ENCODE data around the gene KANSL1L. TPM values are rescaled to one million over a fixed set of nuclear protein-coding genes. Genes with fewer than 3 reads are reported as not detected.

KANSL1L gene
- polyA plus RNA-seq, 1 donor (not counting 4 experiments of a cell fraction or from before 2014, with no cell fraction given) = 4.7 TPM

DNA sequence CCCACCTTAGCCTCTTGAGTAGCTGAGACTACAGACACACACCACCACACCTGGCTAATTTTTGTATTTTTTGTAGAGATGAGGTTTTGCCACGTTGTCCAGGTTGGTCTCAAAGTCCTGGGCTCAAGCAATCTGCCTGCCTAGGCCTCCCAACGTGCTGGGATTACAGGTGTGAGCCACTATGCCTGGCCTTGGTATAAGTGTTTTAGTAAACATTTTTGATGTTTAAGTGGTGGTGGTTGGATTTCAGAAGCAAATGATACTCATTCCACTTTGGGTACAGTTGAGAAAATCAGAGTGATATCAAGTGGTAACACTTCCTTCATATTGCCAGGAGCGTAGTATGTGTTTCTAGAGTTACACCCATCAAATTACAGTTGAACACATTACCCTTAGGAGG lies 28.6 kb upstream of the KANSL1L start:
- Histone ChIP-seq H3K36me3 (ENCODE audit: control insufficient read depth in 2 of 2, extremely low read depth in 1 of 2, insufficient read depth in 2 of 2, low read length in 2 of 2) (no peaks in the 10 kb centered on the region), H3K4me2 (ENCODE audit: control insufficient read depth, extremely low read depth, insufficient read depth, low read depth, low read length) (no peak overlapping the region), H3K9me1 (ENCODE audit: control insufficient read depth, extremely low read depth, insufficient read depth, low read length) (no peaks in the 10 kb centered on the region), H3K79me2 (ENCODE audit: control insufficient read depth, insufficient read depth, low read length) (no peaks in the 10 kb centered on the region), H3K9me3 (ENCODE audit: control insufficient read depth, low read depth, low read length) (no peaks in the 10 kb centered on the region), H3K27me3 (ENCODE audit: control insufficient read depth, extremely low read depth, insufficient read depth, low read length) (no peaks in the 10 kb centered on the region), H3K4me3 (ENCODE audit: control insufficient read depth in 2 of 3, extremely low read depth in 1 of 3, insufficient read depth in 2 of 3, low read depth in 1 of 3, low read length in 3 of 3) (no peak overlapping the region), H2AFZ (ENCODE audit: control insufficient read depth, low read length) (no peak overlapping the region), H4K20me1 (ENCODE audit: control insufficient read depth, extremely low read depth, insufficient read depth, low read length) (no peaks in the 10 kb centered on the region), H3K27ac (ENCODE audit: control insufficient read depth, insufficient read depth, low read length) (no peak overlapping the region), H3K9ac (ENCODE audit: control insufficient read depth, extremely low read depth, insufficient read depth, low read length) (no peak overlapping the region), H3K4me1 (ENCODE audit: control insufficient read depth, extremely low read depth, insufficient read depth, low read length) (peaks cover 13% of the 10 kb centered on the region)
- dilution Hi-C loops (cut with MboI; ENCODE audit: extremely low pct_ligation_motif_present, low sequenced_read_pairs) = no loop called here
- no peak for DNase-seq (ENCODE audit: low read depth, low spot score)
- no peak for FAIRE-seq
- TF ChIP-seq EZH2 (IDR thresholded peaks at IDR 0.05; ENCODE audit: low read length) = no peak
- TF ChIP-seq, protein P1, sequence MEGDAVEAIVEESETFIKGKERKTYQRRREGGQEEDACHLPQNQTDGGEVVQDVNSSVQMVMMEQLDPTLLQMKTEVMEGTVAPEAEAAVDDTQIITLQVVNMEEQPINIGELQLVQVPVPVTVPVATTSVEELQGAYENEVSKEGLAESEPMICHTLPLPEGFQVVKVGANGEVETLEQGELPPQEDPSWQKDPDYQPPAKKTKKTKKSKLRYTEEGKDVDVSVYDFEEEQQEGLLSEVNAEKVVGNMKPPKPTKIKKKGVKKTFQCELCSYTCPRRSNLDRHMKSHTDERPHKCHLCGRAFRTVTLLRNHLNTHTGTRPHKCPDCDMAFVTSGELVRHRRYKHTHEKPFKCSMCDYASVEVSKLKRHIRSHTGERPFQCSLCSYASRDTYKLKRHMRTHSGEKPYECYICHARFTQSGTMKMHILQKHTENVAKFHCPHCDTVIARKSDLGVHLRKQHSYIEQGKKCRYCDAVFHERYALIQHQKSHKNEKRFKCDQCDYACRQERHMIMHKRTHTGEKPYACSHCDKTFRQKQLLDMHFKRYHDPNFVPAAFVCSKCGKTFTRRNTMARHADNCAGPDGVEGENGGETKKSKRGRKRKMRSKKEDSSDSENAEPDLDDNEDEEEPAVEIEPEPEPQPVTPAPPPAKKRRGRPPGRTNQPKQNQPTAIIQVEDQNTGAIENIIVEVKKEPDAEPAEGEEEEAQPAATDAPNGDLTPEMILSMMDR (optimal IDR thresholded peaks at IDR 0.05 in 1 of 3, IDR thresholded peaks at IDR 0.05 in 1 of 3, conservative IDR thresholded peaks at IDR 0.05 in 1 of 3; ENCODE audit: extremely low read depth in 1 of 3, insufficient read depth in 2 of 3, low read length in 3 of 3) = no peak

DNA sequence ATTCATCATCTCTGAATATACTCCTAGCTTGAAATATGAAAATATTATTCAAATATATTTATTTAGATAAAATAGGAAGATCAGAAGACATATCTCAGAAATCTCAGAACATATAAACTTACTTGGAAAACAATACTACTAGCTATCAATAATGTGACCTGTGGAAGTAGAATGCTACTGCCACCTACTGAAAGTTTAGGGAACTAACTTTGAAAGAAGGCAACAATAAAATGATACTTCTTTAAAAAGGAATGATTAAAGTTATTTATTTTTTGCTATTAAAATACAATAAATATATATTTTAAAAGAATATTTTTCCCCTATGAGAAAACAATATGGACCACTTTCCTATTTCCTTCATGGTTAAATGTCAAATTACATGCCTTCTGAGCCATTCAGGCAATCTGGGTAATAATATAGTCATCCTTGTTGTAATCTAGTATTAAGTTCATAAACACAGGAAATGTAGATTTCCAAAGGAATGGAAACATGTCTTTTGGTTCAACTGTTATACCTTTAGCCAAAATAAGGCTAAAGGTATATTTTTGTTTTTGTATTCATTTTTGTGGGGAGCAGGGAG lies 28.1 kb upstream of the KANSL1L start:
- Histone ChIP-seq H3K27me3 (ENCODE audit: control insufficient read depth, extremely low read depth, insufficient read depth, low read length) (no peaks in the 10 kb centered on the region), H3K9ac (ENCODE audit: control insufficient read depth, extremely low read depth, insufficient read depth, low read length) (no peak overlapping the region), H2AFZ (ENCODE audit: control insufficient read depth, low read length) (no peak overlapping the region), H3K4me1 (ENCODE audit: control insufficient read depth, extremely low read depth, insufficient read depth, low read length) (peaks cover 13% of the 10 kb centered on the region), H3K36me3 (ENCODE audit: control insufficient read depth in 2 of 2, extremely low read depth in 1 of 2, insufficient read depth in 2 of 2, low read length in 2 of 2) (no peaks in the 10 kb centered on the region), H3K79me2 (ENCODE audit: control insufficient read depth, insufficient read depth, low read length) (no peaks in the 10 kb centered on the region), H3K4me3 (ENCODE audit: control insufficient read depth in 2 of 3, extremely low read depth in 1 of 3, insufficient read depth in 2 of 3, low read depth in 1 of 3, low read length in 3 of 3) (no peak overlapping the region), H4K20me1 (ENCODE audit: control insufficient read depth, extremely low read depth, insufficient read depth, low read length) (no peaks in the 10 kb centered on the region), H3K27ac (ENCODE audit: control insufficient read depth, insufficient read depth, low read length) (no peak overlapping the region), H3K9me3 (ENCODE audit: control insufficient read depth, low read depth, low read length) (no peaks in the 10 kb centered on the region), H3K4me2 (ENCODE audit: control insufficient read depth, extremely low read depth, insufficient read depth, low read depth, low read length) (no peak overlapping the region), H3K9me1 (ENCODE audit: control insufficient read depth, extremely low read depth, insufficient read depth, low read length) (no peaks in the 10 kb centered on the region)
- dilution Hi-C loops (cut with MboI; ENCODE audit: extremely low pct_ligation_motif_present, low sequenced_read_pairs) = no loop called here
- no peak for TF ChIP-seq EZH2 (IDR thresholded peaks at IDR 0.05; ENCODE audit: low read length)
- TF ChIP-seq, protein P1 (optimal IDR thresholded peaks at IDR 0.05 in 1 of 3, IDR thresholded peaks at IDR 0.05 in 1 of 3, conservative IDR thresholded peaks at IDR 0.05 in 1 of 3; ENCODE audit: extremely low read depth in 1 of 3, insufficient read depth in 2 of 3, low read length in 3 of 3) = peak in 2 of 3 experiments; percentile 33 to 45
- no peak for FAIRE-seq
- no peak for DNase-seq (ENCODE audit: low read depth, low spot score)

Measured in keratinocyte (primary cell).